HG02610 (cell line): ENCODE measurements around the gene SRRM1.
"Not testable (repeated sequence)": the region's sequence is repeated elsewhere in the genome, so short reads cannot be mapped to it uniquely, and the experiment has no call there.

Experiments
- ATAC-seq: cut with Tn5 transposase; IDR thresholded peaks from one replicate; pipeline ENCODE4 v1.9.1; 2021; ENCODE audit warnings: mild to moderate bottlenecking, moderate library complexity; ENCODE audit not compliant: unreplicated experiment

SRRM1 gene

GRCh38 chr1:24643363-24644099 lies 429 bp downstream of the SRRM1 start:
- ATAC-seq: peak; percentile 19

GRCh38 chr1:24644100-24644384 lies 940 bp downstream of the SRRM1 start:
- ATAC-seq: no peak

GRCh38 chr1:24648919-24649318 lies 5.8 kb downstream of the SRRM1 start:
- no peak for ATAC-seq

- ATAC-seq: no peak
Measured at GRCh38 chr1:24652382-24652781, 9.3 kb downstream of the SRRM1 start.

GRCh38 chr1:24654010-24654409 lies 10.9 kb downstream of the SRRM1 start:
- ATAC-seq: no peak

GRCh38 chr1:24656046-24656445 lies 12.9 kb downstream of the SRRM1 start:
- no peak for ATAC-seq

- no peak for ATAC-seq
Measured at GRCh38 chr1:24657781-24658180, 14.7 kb downstream of the SRRM1 start.

GRCh38 chr1:24659166-24659904 lies 16.2 kb downstream of the SRRM1 start:
- ATAC-seq: no peak

- no peak for ATAC-seq
Measured at GRCh38 chr1:24659993-24660665, 17.0 kb downstream of the SRRM1 start.

- ATAC-seq: no peak
Measured at GRCh38 chr1:24664507-24665033, 21.5 kb downstream of the SRRM1 start.

GRCh38 chr1:24666794-24667193 lies 23.7 kb downstream of the SRRM1 start:
- no peak for ATAC-seq

GRCh38 chr1:24671372-24671771 lies 28.3 kb downstream of the SRRM1 start:
- ATAC-seq: not testable (repeated sequence)

GRCh38 chr1:24672686-24673085 lies 29.6 kb downstream of the SRRM1 start:
- not testable (repeated sequence) for ATAC-seq

GRCh38 chr1:24673341-24673740 lies 30.2 kb downstream of the SRRM1 start:
- no peak for ATAC-seq

GRCh38 chr1:24678421-24678820 lies 35.3 kb downstream of the SRRM1 start:
- not testable (repeated sequence) for ATAC-seq

- no peak for ATAC-seq
Measured at GRCh38 chr1:24679725-24680124, 36.6 kb downstream of the SRRM1 start.

- ATAC-seq: no peak
Measured at GRCh38 chr1:24683713-24684162, 40.6 kb downstream of the SRRM1 start.

- ATAC-seq: no peak
Measured at GRCh38 chr1:24688033-24688432, 44.9 kb downstream of the SRRM1 start.

- no peak for ATAC-seq
Measured at GRCh38 chr1:24688621-24689195, 45.6 kb downstream of the SRRM1 start.

- ATAC-seq: no peak
Measured at GRCh38 chr1:24691051-24691450, 47.9 kb downstream of the SRRM1 start.

GRCh38 chr1:24692351-24692980 lies 49.4 kb downstream of the SRRM1 start:
- no peak for ATAC-seq
